ENCODE measurements around the gene SPACA9.

Gene SPACA9

GRCh38 chr9:132909311-132909710, 30.6 kb downstream of the SPACA9 start:
- no peak for DNase-seq (ENCODE audit: low read depth, low spot score)
- ChIA-PET CTCF (interaction anchor here (1.3 to 13.4 kb wide), 2 partner anchors 9 kb away, joined by 3 to 193 read pairs; no protein-coding TSS in a partner anchor), POLR2A (no interaction called here)
- no peak overlapping the region for H3K4me3 ChIP-seq (ENCODE audit: low read depth, low read length)
- TF ChIP-seq CTCF (IDR thresholded peaks at IDR 0.05; ENCODE audit: insufficient read depth, low read length, missing control alignments) = no peak

DNA sequence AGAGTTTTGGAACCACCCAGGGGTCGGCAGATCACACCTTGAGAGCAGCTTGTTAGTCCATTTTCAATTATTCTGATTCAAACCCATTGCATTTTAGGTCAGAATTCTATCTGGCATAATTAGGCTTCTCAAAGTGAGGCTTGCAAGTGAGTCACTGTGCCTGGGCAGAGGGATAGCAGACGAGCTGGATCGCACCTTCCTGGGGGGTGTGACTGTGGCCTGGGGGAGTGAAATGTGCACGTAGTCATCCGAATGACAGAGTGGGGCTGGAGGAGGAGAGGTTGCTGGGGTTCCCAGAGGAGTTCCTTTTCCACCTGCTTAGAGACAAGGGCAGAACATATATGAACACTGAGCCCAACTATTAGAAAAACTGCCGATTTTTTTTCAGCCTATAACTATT, 31.7 kb downstream of the SPACA9 start:
- DNase-seq (ENCODE audit: low read depth, low spot score) = no peak
- POLR2A ChIA-PET = no interaction called here
- H3K4me3 ChIP-seq (ENCODE audit: low read depth, low read length) = no peak overlapping the region
- no peak for TF ChIP-seq CTCF (IDR thresholded peaks at IDR 0.05; ENCODE audit: insufficient read depth, low read length, missing control alignments)
- CTCF ChIA-PET = interaction anchor here (1.3 to 13.4 kb wide), 3 partner anchors 8 to 10 kb away, joined by 3 to 193 read pairs (median 4); no protein-coding TSS in a partner anchor

GRCh38 chr9:132912131-132912530, 33.4 kb downstream of the SPACA9 start:
- H3K4me3 ChIP-seq (ENCODE audit: low read depth, low read length) = no peak overlapping the region
- ChIA-PET CTCF (interaction anchor here (0.8 to 13.4 kb wide), 2 partner anchors 12 to 16 kb away, joined by 3 to 193 read pairs; no protein-coding TSS in a partner anchor), POLR2A (no interaction called here)
- no peak for DNase-seq (ENCODE audit: low read depth, low spot score)
- TF ChIP-seq CTCF (IDR thresholded peaks at IDR 0.05; ENCODE audit: insufficient read depth, low read length, missing control alignments) = no peak

DNA sequence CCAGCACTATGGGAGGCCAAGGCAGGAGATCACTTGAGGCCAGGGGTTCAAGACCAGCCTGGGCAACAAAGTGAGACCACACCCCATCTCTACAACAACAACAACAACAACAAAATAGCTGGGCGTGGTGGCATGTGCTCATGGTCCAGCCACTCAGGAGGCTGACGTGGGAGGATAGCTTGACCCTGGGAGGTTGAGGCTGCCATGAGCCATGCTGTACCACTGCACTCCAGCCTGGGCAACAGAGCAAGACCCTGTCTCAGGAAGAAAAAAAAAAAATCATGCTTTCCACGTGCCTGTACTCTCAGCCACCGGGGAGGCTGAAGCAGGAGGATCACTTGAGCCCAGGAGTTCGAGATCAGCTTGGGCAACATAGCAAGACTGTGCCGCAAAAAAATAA, 36.2 kb downstream of the SPACA9 start:
- ChIA-PET CTCF (interaction anchor here (1.0 to 13.4 kb wide), 5 partner anchors 11 to 58 kb away, joined by 3 to 193 read pairs (median 4); no protein-coding TSS in a partner anchor), POLR2A (no interaction called here)
- no peak for DNase-seq (ENCODE audit: low read depth, low spot score)
- H3K4me3 ChIP-seq (ENCODE audit: low read depth, low read length) = no peak overlapping the region
- no peak for TF ChIP-seq CTCF (IDR thresholded peaks at IDR 0.05; ENCODE audit: insufficient read depth, low read length, missing control alignments)

DNA sequence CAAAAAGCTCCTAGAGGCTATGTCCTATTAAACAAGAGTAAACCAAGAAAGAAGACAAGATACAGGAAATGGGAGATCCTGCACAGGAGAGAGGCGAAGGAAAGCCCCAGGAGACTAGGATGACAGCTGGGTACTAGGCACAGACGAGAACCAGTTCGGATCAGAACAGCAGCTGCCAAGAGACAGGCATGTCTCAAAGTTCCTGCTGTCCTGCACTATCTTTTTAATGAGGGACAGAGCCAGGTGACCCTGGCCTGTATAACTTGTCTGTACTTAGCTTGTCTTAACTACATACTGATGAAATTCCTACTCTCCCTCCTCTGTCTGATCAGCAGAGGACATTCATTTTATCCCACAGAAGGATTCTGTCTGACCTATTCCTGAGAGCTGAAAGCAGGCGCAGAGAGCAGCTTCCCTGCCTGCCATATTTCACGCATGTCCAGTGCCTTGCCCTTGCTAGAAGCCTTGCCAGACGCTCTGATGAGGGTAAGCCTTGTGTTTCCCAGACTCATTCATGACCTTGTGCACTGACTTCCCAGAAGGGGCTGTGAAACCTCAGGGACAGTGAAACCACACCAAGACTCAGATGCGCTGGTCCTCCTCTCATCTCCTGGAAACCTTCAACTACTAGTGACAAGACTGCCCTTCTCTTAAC, 41.0 kb downstream of the SPACA9 start:
- no peak for TF ChIP-seq CTCF (IDR thresholded peaks at IDR 0.05; ENCODE audit: insufficient read depth, low read length, missing control alignments)
- H3K4me3 ChIP-seq (ENCODE audit: low read depth, low read length) = no peak overlapping the region
- DNase-seq (ENCODE audit: low read depth, low spot score) = no peak
- CTCF ChIA-PET = interaction anchor here (0.9 to 13.4 kb wide), 5 partner anchors 9 to 26 kb away, joined by 3 to 193 read pairs (median 4); no protein-coding TSS in a partner anchor
- POLR2A ChIA-PET = no interaction called here

DNA sequence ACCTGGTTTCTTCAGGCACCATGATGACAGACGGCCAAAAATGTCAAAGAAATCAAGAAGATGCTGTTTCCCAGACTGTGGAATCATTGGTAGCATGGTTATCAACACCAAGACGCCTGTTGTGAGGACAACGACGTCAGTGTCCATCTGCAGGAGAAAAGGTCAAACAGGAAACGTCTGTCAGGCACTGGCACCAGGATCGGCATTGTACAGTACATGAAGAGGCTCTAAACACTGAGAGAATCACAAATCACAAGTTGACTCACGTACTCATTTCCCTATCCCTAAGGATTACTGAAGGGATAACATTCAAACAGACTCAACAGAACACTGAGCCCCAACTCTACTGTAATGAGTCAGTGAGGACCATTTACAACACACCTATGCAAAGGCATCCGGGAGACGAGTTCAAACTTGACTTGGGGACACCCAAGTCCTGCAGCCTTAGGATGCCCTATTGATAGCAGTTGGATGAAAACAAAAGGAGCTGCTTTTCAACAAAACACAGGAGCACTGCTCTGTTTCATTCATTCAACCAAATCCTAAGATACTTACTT, 44.7 kb downstream of the SPACA9 start:
- DNase-seq (ENCODE audit: low read depth, low spot score) = no peak
- ChIA-PET POLR2A (no interaction called here), CTCF (interaction anchor here (1.5 to 2.2 kb wide), 2 partner anchors 21 to 22 kb away, joined by 4 to 10 read pairs; no protein-coding TSS in a partner anchor)
- TF ChIP-seq CTCF (IDR thresholded peaks at IDR 0.05; ENCODE audit: insufficient read depth, low read length, missing control alignments) = no peak
- H3K4me3 ChIP-seq (ENCODE audit: low read depth, low read length) = no peak overlapping the region
